Keratinocyte (primary cell): ENCODE results near the gene XNDC1N. TPM values are rescaled to one million over a fixed set of nuclear protein-coding genes. Genes with fewer than 3 reads are reported as not detected.
"Not testable (repeated sequence)": the region's sequence is repeated elsewhere in the genome, so short reads cannot be mapped to it uniquely, and the experiment has no call there.

ENCODE experiments used
- DNase-seq: peaks from one replicate; pipeline ENCODE4 v3.0.0-alpha.2; 2011; ENCODE audit warnings: low read depth, missing footprints, low spot score
- FAIRE-seq: peaks from 2 replicates; lab custom pipeline; 2011; peaks lifted over from hg19 to GRCh38; lab: Jason Lieb, UNC
- H2AFZ ChIP-seq: 2 replicates; pipeline ENCODE4 v1.6.0; 2012; ENCODE audit warnings: low read length, control low read depth, inconsistent platforms; ENCODE audit not compliant: control insufficient read depth
- H3K27ac ChIP-seq: 2 replicates; pipeline ENCODE4 v1.5.1; 2011; ENCODE audit warnings: low read length; ENCODE audit not compliant: control insufficient read depth, insufficient read depth
- H3K27me3 ChIP-seq: 3 replicates; pipeline ENCODE4 v1.6.0; 2011; ENCODE audit warnings: low read length; ENCODE audit not compliant: control insufficient read depth, insufficient read depth; ENCODE audit errors: extremely low read depth
- H3K36me3 ChIP-seq, 2 experiments: 2 replicates in 1 of 2; 3 replicates in 1 of 2; pipeline ENCODE4 v1.5.1; 2011; ENCODE audit warnings: low read length in 2 of 2, mild to moderate bottlenecking in 1 of 2; ENCODE audit not compliant: control insufficient read depth in 2 of 2, insufficient read depth in 2 of 2; ENCODE audit errors: extremely low read depth in 1 of 2
- H3K4me1 ChIP-seq: 3 replicates; pipeline ENCODE4 v1.5.1; 2011; ENCODE audit warnings: low read length; ENCODE audit not compliant: control insufficient read depth, insufficient read depth; ENCODE audit errors: extremely low read depth
- H3K4me2 ChIP-seq: 3 replicates; pipeline ENCODE4 v1.6.0; 2011; ENCODE audit warnings: low read depth, low read length; ENCODE audit not compliant: control insufficient read depth, insufficient read depth; ENCODE audit errors: extremely low read depth
- H3K4me3 ChIP-seq, 3 experiments: fragments of 200-600 bp in 1 of 3; sonication (generic) in 1 of 3; 2 replicates in 2 of 3; 3 replicates in 1 of 3; pipeline ENCODE4 v1.5.1; 2011 to 2016; ENCODE audit warnings: low read length in 3 of 3, mild to moderate bottlenecking in 3 of 3, control low read depth in 2 of 3, inconsistent platforms in 1 of 3, low read depth in 1 of 3, mixed read lengths in 1 of 3, mixed run types in 1 of 3, moderate library complexity in 1 of 3; ENCODE audit not compliant: control insufficient read depth in 2 of 3, insufficient read depth in 2 of 3; ENCODE audit errors: extremely low read depth in 1 of 3
- H3K79me2 ChIP-seq: 2 replicates; pipeline ENCODE4 v1.6.0; 2012; ENCODE audit warnings: low read length; ENCODE audit not compliant: control insufficient read depth, insufficient read depth
- H3K9ac ChIP-seq: 3 replicates; pipeline ENCODE4 v1.6.0; 2011; ENCODE audit warnings: low read length; ENCODE audit not compliant: control insufficient read depth, insufficient read depth; ENCODE audit errors: extremely low read depth
- H3K9me1 ChIP-seq: 3 replicates; pipeline ENCODE4 v1.6.0; 2011; ENCODE audit warnings: low read length; ENCODE audit not compliant: control insufficient read depth, insufficient read depth; ENCODE audit errors: extremely low read depth
- H3K9me3 ChIP-seq: 2 replicates; pipeline ENCODE4 v1.5.1; 2012; ENCODE audit warnings: low read depth, low read length; ENCODE audit not compliant: control insufficient read depth
- H4K20me1 ChIP-seq: 3 replicates; pipeline ENCODE4 v1.6.0; 2011; ENCODE audit warnings: low read length; ENCODE audit not compliant: control insufficient read depth, insufficient read depth; ENCODE audit errors: extremely low read depth
- CTCF ChIP-seq, 3 experiments: IDR thresholded peaks in 1 of 3; conservative IDR thresholded peaks in 1 of 3; optimal IDR thresholded peaks in 1 of 3; 2 replicates in 2 of 3; 3 replicates in 1 of 3; pipeline versions ENCODE3 to v1.5.1; 2011; ENCODE audit warnings: low read length in 3 of 3, mild to moderate bottlenecking in 3 of 3, moderate library complexity in 2 of 3, control low read depth in 1 of 3, inconsistent platforms in 1 of 3; ENCODE audit not compliant: insufficient read depth in 2 of 3; ENCODE audit errors: extremely low read depth in 1 of 3
- EZH2 ChIP-seq: IDR thresholded peaks from one replicate; pipeline ENCODE4 v1.6.1; 2012; ENCODE audit warnings: inconsistent platforms, mild to moderate bottlenecking, low read length, moderate library complexity
- dilution Hi-C: fragments of 300-500 bp; cut with MboI; formaldehyde crosslinking; loops from one replicate; pipeline ENCODE4 v1.7.0; 2020; ENCODE audit warnings: low sequenced_read_pairs; ENCODE audit not compliant: extremely low pct_ligation_motif_present
- polyA plus RNA-seq, 5 experiments: library from polyadenylated mRNA; depleted of rRNA in 3 of 5; stranded (reverse) in 3 of 5; stranded (forward) in 1 of 5; unstranded in 1 of 5; fragments of >200 nt; gene quantifications; 1 replicate in 1 of 5; 2 replicates in 3 of 5; 3 replicates in 1 of 5; pipeline versions ENCODE4 v1.2.1 to v1.2.3, GENCODE V29; 2011 to 2012; ENCODE audit warnings: missing spikeins in 2 of 5, low read depth in 1 of 5, low replicate concordance in 1 of 5

Gene XNDC1N
- polyA plus RNA-seq, 1 donor (not counting 4 experiments of a cell fraction or from before 2014, with no cell fraction given), result 1.4 TPM

GRCh38 chr11:71911321-71911985 is 16.9 kb downstream of the XNDC1N start:
- H3K4me2 ChIP-seq, H4K20me1 ChIP-seq, H3K9me3 ChIP-seq, H2AFZ ChIP-seq, H3K9ac ChIP-seq, FAIRE-seq, H3K9me1 ChIP-seq, H3K27me3 ChIP-seq, H3K36me3 ChIP-seq, H3K4me3 ChIP-seq, dilution Hi-C loops, H3K27ac ChIP-seq, DNase-seq, H3K79me2 ChIP-seq, H3K4me1 ChIP-seq: not testable (repeated sequence)
- TF ChIP-seq CTCF (optimal IDR thresholded peaks at IDR 0.05 in 1 of 3, IDR thresholded peaks at IDR 0.05 in 1 of 3, conservative IDR thresholded peaks at IDR 0.05 in 1 of 3; ENCODE audit: extremely low read depth in 1 of 3, insufficient read depth in 2 of 3, low read length in 3 of 3), result peak in 1 of 3 experiments; percentile 29

DNA sequence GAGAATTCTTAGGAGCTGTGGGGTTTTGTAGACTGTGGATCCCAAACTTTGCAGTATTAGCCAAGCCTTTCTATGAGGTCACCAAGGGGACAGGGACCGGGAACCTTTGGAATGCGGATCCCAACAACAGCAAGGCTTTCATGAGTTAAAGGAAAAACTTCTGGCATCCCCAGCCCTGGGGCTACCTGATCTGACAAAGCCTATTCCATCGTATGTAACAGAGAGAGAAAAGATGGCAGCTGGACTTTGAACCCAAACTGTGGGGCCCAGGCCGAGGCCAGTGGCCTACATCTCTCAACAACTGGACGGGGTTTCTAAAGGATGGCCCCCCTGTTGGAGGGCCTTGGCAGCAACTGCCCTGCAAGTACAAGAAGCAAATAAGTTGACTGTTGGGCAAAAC is 17.6 kb downstream of the XNDC1N start:
- H3K4me2 ChIP-seq, FAIRE-seq, H3K27me3 ChIP-seq, H2AFZ ChIP-seq, H3K9me3 ChIP-seq, DNase-seq, H3K9me1 ChIP-seq, H3K79me2 ChIP-seq, H3K36me3 ChIP-seq, H3K9ac ChIP-seq, H3K4me3 ChIP-seq, H3K4me1 ChIP-seq, dilution Hi-C loops, H3K27ac ChIP-seq, H4K20me1 ChIP-seq: not testable (repeated sequence)

- dilution Hi-C loops, result no loop called here
- no peak for FAIRE-seq
- TF ChIP-seq CTCF (optimal IDR thresholded peaks at IDR 0.05 in 1 of 3, IDR thresholded peaks at IDR 0.05 in 1 of 3, conservative IDR thresholded peaks at IDR 0.05 in 1 of 3; ENCODE audit: extremely low read depth in 1 of 3, insufficient read depth in 2 of 3, low read length in 3 of 3) (no peak), EZH2 (no peak)
Measured at GRCh38 chr11:71908218-71908617, 20.2 kb downstream of the XNDC1N start.

DNA sequence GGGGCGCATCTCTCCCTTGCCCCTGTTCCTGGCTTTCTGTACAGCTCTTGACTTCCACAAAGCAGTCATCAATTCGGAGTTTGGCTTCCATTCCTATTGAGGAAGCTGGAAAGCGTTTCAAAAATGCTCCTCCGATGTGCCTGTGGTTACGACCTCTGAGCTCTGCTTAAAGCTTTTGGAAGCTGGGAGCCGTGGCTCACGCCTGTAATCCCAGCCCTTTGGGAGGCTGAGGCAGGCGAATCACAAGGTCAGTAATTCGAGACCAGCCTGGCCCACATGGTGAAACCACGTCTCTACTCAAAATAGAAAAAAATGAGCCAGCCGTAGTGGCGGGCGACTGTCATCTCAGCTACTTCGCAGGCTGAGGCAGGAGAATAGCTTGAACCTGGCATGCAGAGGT is 27.3 kb downstream of the XNDC1N start:
- H3K4me3 ChIP-seq, dilution Hi-C loops, DNase-seq, FAIRE-seq, H3K4me1 ChIP-seq, H3K9ac ChIP-seq, H3K9me3 ChIP-seq, H2AFZ ChIP-seq, H3K27ac ChIP-seq, H3K4me2 ChIP-seq, H3K36me3 ChIP-seq, H4K20me1 ChIP-seq, H3K79me2 ChIP-seq, H3K9me1 ChIP-seq, H3K27me3 ChIP-seq: not testable (repeated sequence)

More at GRCh38 chr11:71908218-71908617, 20.2 kb downstream of the XNDC1N start:
- no peaks in the 10 kb centered on the region for H3K9me3 ChIP-seq
- no peak overlapping the region for H2AFZ ChIP-seq
- DNase-seq, result no peak
- no peaks in the 10 kb centered on the region for H4K20me1 ChIP-seq
- no peak overlapping the region for H3K27ac ChIP-seq
- H3K4me3 ChIP-seq, result no peak overlapping the region
- peaks cover 8% of the 10 kb centered on the region for H3K4me1 ChIP-seq
- no peaks in the 10 kb centered on the region for H3K27me3 ChIP-seq
- no peaks in the 10 kb centered on the region for H3K36me3 ChIP-seq
- no peak overlapping the region for H3K4me2 ChIP-seq
- H3K9ac ChIP-seq, result no peak overlapping the region
- no peaks in the 10 kb centered on the region for H3K9me1 ChIP-seq
- no peaks in the 10 kb centered on the region for H3K79me2 ChIP-seq
